Ammon's horn (tissue), 1 donor: ENCODE results near the gene SERPING1.

Source experiments
- DNase-seq: peaks from one replicate; pipeline ENCODE4 v3.0.0-alpha.2; 2016; ENCODE audit warnings: low spot score

SERPING1 gene

GRCh38 chr11:57597461-57597915 is at the start of gene SERPING1:
Gene SERPING1, plus strand, starts transcription at chr11:57597685. Its CDS starts 586 bp downstream, at chr11:57598271.
- DNase-seq, result peak; percentile 22

DNA sequence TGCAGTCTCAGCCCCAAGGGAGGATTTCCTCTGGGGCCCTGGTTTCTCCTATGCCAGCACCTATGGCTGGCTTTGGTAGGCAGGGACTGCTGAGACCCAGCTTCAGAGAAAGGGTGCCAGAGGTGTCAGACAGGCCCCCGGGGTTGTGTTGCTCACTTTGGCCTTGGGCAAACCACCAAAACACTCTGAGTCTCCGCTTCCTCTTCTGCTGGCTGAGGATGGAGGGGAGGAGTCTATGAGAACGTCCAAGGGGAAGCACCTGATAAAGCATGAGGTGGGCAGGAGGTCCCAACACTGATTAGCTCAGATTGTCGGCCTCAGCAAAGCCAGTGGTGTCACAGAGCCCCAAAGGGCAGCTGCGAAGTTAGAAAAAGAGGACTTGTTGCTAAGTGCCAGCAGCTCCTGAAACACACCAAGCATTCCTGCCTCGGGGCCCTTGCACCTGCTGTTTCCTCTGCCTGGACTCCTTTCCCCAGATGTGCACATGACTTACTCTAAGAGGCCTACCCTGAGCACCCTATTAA is 49.6 kb upstream of the SERPING1 start:
- DNase-seq, result no peak

- no peak for DNase-seq
Observed at GRCh38 chr11:57549983-57550382, 47.5 kb upstream of the SERPING1 start.

DNA sequence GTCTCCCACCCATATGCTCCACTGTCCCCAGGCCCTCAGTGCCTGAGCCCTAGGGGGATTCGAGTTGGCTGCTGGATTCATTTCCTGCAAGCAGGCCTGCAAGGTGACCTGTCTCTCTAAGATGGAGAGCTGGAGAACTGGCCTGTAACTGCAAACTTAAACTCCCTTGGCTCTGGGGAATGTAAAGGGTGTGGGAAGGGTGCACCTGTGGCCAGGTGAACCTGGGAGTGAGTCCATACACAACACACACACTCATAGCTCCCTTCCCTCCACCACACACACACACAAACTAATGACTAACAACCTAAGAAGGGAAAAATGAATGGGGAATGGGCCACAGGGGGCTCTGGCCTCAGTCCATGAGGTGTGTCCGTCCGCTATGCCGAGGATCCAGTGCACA is 45.5 kb upstream of the SERPING1 start:
- DNase-seq, result no peak

DNA sequence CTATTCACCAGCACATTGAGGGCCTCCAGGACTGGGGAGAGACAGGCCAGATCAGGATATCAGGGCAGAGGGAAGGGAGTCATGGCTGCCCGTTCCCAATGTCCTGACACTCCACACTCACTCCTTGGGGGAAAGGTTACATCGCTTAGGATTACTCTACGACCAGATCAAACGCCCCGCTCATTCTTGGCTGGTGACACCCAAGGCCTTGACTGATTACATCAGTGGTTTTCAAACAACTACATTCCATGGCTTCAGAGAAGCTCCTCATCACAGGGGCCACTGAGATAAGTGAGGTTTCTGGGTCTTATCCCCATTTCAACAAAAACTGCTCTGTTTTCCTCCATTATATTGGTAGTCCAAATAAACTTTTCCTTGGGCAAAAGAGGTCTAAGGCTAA is 45.0 kb upstream of the SERPING1 start:
- no peak for DNase-seq

DNA sequence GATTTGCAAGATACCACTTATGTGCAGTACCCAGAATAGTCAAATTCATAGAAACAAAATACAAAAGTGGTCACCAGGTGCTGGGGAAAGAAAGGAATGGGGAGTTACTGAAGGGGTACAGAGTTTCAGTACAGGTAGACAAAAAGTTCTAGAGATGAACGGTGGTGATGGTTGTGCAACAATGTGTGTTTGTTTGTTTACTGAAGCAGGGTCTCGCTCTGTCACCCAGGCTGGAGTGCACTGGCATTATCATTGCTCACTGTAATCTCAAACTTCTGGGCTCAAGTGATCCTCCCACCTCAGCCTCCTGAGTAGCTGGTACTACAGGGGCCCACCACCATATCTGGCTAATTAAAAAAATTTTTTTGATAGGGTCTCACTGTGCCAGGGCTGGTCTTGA is 42.1 kb upstream of the SERPING1 start:
- DNase-seq, result no peak

GRCh38 chr11:57556041-57556440 is 41.4 kb upstream of the SERPING1 start:
- no peak for DNase-seq

- no peak for DNase-seq
Observed at GRCh38 chr11:57560146-57560545, 37.3 kb upstream of the SERPING1 start.

DNA sequence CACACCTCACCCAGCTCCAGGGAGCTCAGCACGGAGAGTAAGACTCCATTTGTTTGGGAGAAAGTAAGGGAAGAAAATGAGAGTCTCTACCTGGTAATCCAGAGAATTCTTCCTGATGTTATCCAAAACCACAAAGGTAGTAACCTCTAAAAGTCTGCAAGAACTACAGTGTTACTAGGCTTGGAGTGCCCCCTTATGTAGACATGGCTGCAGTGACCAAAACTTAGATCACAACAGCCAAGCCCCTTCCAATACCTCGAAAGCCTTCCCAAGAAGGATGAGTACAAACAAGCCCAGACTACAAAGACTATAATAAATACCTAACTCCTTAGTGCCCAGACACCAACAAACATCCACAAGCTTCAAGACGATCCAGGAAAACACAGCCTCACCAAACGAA is 34.9 kb upstream of the SERPING1 start:
- DNase-seq, result no peak

GRCh38 chr11:57566005-57566904 is 31.2 kb upstream of the SERPING1 start:
- DNase-seq, result peak; percentile 76

- DNase-seq, result peak; percentile 29
Observed at GRCh38 chr11:57566905-57567514, 30.5 kb upstream of the SERPING1 start.

GRCh38 chr11:57567515-57568329 is 29.8 kb upstream of the SERPING1 start, which contains the start of gene UBE2L6:
Gene UBE2L6, minus strand, starts transcription at chr11:57567672. Its CDS starts 61 bp downstream, at chr11:57567611.
- peak; percentile 65 for DNase-seq

DNA sequence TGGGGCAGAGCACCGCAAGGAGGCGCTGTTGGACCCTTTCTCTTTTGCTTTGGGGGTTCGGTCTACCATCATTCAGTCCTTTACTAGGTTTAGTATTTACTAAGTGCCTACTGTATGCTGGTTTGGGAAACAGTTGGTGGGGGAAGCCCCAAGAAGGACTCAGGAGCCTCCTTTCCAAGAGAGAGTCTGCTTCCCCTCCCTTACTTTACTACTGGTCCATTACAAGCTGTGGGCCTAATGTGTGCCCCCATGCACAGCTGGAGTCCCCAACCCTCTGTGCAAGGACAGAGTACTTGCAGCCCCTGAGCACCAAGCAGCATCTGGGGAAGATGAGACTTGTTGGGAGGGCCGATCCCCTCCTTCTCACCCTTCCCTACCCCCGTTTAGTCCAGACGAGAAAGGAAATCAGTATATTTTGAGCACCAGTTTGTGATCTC is 29.1 kb upstream of the SERPING1 start:
- peak; percentile 87 for DNase-seq

DNA sequence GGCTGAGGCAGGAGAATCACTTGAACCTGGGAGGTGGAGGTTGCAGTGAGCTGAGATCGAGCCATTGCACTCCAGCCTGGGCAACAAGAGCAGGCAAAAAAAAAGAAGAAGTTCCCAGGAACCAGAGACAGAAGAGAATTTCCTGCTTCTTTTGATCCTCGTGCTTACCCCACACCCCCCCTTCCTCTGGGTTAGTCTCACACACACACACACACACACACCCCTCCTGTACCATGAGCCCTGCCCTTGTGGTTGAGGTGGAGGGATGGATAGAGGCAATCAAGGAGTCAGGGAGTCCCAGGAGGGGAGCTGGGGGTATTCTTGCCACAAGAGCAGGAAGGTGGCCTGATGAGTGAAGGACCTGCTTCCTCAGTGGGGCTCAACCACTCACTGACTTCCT is 25.9 kb upstream of the SERPING1 start:
- DNase-seq, result no peak

DNA sequence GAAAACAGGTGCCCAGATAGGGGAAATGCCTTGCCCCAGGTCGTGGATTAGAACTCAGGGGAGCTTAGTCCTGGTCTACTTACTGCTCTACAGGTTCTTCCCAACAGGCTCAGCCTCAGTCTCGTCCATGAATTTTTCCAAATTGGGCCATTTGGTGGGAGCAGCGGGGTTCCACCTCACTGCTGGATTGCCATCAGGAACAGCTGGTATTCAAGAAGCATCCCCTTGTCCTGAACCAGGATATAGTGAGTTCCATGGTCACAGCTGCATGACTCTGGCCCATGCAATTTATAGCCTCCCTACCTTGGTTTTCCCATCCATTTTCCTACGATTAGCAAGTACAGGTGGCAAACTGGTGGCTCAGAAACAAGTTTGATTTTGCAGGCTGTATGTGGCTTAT is 23.4 kb upstream of the SERPING1 start:
- no peak for DNase-seq

DNA sequence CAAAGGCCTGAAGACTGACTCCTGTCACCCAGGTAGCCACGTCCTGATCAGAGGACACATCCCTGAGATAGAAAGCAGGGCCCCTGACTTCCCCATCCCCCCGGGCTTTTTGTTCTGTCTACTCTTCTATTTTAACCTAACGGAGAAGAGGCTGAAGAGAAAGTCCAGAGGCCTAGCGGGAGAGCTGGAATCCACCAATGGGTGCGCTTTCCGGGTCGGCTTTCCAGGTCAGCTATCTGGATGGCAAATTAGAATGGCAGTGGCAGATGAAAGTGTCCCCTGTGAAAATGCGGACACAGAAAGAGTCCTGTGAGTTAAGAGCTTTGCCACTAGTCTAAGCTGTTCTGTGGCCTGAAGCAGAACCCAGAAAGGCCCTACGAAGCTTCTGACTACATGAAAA is 13.1 kb upstream of the SERPING1 start:
- no peak for DNase-seq

DNA sequence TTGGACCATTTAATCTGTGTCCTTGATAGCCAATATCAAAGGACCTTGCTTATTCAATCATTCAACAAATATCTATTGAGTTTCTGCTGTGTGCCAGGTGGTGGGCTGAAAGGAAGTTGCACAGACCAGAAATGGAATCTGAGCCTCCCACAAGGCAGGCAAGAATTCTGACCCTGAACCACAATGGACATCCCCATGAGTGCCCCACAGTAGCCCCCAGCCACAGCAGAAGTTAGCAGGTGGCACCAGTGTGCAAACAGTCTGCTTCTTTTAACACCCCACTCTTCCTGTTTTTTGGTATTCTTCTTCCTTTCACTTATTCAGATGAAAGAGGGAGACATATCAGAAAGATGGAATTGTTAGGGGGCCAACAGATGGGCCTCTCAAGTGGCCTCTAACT is 12.2 kb upstream of the SERPING1 start:
- no peak for DNase-seq

GRCh38 chr11:57586711-57587245 is 10.7 kb upstream of the SERPING1 start:
- no peak for DNase-seq

GRCh38 chr11:57588046-57588710 is 9.3 kb upstream of the SERPING1 start:
- DNase-seq, result no peak

DNA sequence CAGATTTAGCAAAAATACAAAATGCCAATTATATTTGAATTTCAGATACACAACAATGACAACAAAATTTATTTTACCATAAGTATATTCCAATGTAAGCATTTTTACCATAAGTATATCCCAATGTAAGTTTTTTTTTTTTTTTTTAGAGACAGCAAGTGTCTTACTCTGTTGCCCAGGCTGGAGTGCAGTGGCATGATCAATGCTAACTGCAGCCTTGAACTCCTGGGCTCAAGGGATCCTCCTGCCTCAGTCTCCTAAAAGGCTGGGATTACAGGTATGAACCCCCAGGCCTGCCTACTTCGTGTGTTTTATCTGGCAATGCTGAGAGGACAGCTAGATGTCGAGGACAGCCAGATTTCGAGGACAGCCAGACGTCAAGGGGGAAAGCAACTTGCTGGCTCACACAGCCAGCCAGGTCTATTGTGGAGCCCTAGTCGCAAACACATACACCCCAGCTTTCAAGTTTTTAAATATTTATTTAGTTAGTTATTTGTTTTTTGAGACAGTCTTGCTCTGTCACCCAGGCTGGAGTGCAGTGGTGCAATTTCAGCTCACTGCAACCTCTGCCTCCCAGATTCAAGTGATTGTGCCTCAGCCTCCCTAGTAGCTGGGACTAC is 1.1 kb upstream of the SERPING1 start:
- DNase-seq, result no peak
